HG02885 (cell line): ENCODE measurements around the gene PRR14L.

Source experiments
- ATAC-seq: cut with Tn5 transposase; IDR thresholded peaks from one replicate; pipeline ENCODE4 v1.9.1; 2021; ENCODE audit warnings: mild to moderate bottlenecking; ENCODE audit not compliant: unreplicated experiment, poor library complexity

Gene PRR14L

DNA sequence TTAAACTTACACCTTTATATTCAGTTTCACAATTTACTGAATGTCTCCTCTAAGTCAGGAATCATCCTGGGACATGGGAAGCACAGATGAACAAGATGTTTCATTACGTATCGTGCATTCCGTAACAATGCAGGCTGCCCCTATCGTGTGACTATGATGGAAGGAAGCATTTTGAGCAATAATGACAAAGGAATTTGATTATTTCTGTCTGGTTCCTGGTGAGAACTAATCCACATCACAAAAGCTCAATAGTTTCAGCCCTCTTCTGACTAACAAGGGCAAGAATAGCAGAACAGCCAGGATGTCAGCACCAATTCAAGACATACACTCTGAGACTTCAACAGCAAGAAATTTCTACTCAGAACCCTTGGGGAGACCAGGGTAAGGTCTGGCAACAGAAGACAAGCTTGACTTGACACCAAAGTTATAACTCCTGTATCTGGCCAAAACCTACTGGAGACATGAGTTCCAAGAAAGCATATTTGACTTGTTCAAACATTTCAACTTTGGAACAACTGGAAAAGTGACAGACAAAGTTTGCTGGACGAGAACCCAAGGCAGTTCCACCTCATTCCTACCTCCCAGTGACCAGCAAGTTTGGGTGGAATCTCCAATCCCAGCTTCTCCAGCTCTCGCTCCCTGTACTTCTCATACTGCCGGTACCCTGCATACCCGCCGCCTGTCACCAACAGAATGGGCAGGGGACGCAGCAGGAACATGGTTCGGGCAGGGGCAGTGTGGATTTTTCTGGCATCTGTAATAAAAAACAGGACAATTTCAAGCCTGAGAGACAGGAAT lies 102.2 kb downstream of the PRR14L start:
- no peak for ATAC-seq

DNA sequence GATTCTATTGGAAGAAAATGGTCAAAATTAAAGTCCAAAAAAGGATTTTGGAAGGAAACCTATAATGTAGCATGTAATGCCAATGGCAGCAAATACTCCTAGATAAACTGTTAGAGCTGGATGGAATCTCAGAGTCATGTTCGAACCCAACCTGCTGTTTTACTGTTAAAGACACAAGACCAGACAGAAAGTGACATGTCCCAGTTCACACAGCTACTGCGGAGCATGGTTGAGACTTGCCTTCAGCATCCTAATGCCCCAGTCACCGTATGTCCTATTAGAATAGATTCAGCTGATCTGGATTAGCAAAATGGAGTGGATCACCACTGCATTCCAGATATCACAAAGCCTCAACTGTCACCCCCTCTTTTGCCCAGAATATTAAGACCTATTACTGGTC lies 102.9 kb downstream of the PRR14L start:
- ATAC-seq: no peak

DNA sequence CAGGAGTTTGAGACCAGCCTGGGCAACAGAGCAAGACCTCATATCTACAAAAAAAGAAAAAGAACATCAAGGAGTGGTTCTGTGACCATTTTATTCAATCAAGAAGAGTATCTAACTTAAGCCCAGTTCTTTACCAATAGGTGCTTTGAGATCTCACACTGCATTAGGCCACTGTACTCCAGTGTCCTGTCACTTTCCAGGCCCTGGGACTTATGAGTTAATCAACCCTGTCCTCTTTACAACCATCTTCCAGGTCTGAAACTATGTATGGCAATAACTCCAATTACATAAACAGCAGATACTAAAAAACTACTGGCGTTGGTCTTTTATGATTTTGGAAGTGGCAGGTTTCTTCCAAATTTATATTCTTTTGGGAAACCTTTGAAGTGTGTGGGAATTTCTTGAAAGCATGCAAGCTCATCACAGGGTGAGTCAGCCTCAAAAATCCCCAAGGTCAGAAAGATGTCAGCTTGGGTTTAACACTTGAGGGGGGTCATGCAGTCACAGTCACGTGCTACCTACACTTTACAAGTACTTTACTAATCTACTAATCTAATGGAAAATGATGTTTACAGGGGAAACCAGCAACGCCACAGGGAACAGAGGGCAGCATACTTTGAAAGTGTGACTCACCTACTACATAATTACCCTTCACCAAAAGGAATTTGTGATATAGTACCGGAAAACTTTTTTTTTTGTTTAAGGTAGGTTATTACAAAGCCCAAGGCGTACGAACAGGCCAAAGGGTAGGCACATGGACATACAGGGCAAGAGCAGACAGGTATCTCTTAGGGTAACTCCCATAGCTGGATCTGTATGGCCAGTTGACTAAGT lies 103.5 kb downstream of the PRR14L start:
- ATAC-seq: peak; percentile 40

DNA sequence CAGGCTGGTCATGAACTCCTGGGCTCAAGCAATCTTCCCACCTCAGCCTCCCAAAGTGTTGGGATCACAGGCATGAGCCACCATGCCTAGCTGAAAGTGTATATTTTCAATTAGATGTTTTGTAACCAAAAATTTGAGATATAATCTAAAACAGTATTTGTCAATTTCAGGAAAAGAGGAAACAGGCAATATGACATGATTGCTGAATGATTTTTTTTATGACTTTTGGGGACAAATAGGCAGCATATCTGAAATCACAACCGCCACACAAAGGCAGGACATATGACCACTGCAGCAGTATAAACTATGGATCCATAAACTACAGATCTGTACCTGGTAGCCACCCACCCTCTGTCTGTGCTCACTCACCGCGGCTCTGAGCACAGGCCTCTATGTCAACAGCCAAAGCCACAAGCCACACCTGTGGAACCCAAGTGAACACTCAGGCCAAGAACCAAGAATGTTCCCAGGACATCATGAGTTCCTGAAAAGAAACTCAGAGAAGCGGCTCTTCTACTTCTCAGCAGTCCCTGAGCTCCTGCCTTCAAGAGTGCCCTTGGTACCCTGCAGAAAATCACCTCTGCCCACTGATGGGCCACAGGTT lies 110.4 kb downstream of the PRR14L start:
- ATAC-seq: no peak

DNA sequence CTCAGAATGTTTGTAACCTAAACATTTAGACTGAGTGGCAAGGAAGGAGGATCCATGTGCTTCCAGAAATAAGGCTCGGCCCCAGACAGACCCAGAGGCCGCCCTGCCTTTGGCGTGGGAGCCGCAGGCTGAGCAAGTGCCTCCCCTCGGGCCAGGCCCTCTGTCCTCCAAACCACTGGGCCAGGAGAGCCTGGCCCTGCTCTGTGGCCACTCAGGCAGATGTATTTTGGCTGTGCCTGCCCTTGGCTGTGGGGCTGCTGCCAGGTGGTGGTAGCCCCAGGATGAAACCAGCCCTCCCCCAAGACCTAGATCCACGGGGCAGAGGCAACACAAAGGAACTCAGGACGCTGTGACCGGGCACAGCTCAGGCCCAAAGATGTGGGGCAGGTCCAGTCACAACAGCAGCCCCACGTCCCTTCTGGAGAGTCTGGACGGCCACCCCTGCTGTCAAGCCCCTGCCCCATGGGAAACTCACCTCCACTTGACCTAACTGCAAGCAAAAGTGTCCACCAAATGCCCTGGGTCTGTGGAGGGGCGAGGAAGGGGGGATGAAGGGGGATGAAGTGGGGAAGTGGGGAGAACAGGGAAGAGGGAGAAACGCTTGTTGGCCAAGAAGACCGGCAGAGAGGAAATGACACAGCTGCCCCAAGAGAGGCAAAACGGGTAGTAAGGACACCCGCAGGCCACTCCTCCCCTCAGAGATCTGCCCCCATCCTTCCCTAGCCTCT lies 111.9 kb downstream of the PRR14L start:
- peak; percentile 38 for ATAC-seq

DNA sequence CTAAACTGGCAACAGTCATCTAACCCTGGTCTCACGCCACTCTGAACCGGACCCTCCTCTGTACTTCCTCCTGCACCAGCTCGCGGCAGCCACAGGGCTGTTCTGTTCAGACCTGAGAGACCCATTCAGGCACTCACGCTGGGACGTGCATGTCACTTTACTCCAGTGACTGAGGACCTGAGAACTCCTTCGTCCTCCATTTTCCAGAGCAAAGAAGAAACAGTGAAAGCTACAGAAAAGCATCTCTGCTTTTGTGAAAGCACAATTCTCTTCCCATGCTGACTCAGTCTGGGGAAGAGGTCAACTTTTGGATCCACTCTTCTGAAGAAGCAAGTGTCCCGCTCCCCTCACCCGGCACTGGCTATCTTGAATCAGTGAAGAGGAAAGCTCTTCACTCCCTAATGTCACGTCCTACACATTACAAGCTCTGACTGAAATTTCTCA lies 112.5 kb downstream of the PRR14L start:
- peak; percentile 46 for ATAC-seq

DNA sequence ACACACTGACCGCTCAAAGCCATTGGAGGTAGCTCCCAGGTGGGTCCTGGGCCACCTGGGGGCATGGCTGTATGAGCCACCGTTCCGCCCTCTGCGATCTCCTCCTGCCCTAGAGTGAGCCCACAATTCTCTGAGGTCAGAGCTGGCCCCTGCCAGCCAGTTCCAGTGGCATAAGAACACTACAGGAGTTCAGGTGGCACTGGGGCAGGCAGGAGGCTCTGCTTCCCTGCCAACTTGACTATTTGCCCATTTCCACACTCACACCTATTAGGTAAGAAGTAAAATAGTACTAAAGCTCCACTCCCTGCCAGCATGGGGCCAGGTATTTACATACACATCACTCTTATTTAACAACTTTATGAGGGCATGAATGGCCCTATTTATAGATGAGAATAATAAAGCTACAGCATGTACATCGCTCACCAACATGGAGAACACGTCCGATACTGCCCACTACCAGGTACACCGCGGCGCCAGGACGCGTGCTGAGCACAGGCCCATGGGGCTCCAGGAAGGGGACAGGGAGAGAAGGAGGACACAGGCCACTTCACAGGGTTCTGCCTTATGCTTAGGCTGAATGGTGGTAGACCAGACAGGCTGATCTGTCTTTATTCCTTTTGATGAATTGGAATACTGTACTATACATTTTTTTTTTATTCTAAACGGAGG lies 114.2 kb downstream of the PRR14L start:
- ATAC-seq: no peak

DNA sequence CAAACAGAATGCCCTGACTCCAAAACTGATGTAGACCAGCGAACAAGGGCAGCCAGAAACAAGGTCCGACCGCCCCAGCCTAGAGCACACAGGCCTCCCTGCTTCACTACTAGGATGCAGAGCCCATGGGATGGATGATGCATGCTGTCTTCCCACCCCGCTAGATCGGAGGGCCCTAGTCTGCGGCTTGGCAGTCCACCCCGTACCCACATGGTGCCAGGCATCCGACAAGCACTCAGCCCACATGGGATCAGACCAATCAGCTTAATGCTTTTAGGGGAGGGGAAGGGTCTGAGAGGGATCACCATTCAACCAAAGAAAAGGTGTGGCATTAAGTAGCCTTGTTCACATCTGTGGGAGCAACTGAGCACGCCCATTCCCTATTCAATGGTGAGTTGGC lies 118.5 kb downstream of the PRR14L start:
- ATAC-seq: no peak
